ENCODE results near the gene GEMIN7.

DNA sequence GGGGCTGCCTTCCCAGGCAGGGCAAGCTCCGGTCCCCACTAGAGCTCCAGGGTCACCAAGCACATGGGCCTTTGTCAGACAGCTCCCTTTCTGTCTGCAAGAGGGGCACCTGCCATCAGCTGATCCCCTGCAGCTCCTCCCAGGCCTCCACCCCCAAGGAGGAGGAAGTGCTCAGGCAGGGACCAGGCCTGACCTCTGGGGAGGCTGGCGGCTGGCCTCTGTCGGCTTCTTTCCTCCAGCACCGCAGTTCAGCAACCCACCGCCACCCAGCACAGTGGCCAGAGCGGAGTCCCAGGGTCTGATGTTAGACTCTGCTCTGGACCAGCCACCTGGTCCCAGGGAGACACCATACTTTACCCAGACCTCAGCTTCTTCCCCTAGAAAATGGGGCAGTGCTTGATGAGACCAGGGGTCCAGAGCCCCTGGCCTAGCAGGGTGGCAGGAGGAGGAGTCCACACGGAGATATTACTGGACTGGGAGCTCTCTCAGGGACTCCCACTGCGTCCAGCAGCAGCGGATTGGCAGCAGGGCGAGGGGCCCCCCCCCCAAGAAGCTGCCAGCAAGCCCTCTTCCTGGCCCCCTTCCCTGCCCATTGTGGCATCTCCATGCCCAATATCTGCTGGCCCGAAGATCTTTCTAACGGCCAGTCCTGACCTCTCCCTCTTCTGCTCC, 57.6 kb downstream of the GEMIN7 start:
- TF ChIP-seq, protein P1, sequence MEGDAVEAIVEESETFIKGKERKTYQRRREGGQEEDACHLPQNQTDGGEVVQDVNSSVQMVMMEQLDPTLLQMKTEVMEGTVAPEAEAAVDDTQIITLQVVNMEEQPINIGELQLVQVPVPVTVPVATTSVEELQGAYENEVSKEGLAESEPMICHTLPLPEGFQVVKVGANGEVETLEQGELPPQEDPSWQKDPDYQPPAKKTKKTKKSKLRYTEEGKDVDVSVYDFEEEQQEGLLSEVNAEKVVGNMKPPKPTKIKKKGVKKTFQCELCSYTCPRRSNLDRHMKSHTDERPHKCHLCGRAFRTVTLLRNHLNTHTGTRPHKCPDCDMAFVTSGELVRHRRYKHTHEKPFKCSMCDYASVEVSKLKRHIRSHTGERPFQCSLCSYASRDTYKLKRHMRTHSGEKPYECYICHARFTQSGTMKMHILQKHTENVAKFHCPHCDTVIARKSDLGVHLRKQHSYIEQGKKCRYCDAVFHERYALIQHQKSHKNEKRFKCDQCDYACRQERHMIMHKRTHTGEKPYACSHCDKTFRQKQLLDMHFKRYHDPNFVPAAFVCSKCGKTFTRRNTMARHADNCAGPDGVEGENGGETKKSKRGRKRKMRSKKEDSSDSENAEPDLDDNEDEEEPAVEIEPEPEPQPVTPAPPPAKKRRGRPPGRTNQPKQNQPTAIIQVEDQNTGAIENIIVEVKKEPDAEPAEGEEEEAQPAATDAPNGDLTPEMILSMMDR (IDR thresholded peaks at IDR 0.05; ENCODE audit: low read length), result no peak
- no peak for TF ChIP-seq EZH2phosphoT487 (IDR thresholded peaks at IDR 0.05; ENCODE audit: low read length)
- TF ChIP-seq EZH2 (optimal IDR thresholded peaks at IDR 0.05; ENCODE audit: low read depth, low read length), result no peak

Data from MM.1S (cell line).